Measurements from ENCODE around the gene PPP2CA.

PPP2CA gene

DNA sequence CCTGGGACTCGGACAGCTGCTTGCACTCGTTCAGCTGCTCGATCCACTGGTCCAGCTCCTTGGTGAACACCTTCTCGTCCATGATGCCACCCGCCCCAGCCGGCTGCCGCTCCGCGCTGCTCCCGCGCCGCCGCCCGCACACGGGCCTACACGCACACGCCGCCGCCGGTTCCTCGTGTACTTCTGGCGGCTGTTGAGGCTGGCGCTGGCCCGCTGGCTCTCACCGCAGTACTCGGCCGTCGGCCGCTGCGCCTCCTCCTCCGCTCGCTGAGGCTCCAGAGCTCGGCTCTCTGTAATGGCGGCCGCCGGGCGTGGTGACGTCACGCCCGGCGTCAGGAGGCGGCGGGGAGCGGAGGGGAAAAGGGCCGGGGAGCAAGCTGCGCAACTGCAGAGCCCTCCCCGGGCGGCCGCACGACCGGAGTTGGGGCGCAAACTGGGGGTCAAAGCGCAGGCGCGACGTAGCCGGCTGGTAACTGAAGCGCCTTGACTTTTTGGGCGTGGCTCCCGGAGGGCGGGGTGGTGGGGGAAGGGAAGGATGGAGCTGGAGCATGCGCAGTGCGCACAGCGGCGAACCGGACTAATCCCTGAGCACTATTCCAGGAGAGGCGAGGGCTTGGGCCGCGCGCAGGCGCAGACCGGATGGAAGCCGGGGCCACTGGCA lies at the start of gene PPP2CA:
PPP2CA (minus strand) TSS at position 294 of the 661 bp plus-strand sequence; CDS start at position 82, 212 bp downstream.
- TF ChIP-seq, protein P1, sequence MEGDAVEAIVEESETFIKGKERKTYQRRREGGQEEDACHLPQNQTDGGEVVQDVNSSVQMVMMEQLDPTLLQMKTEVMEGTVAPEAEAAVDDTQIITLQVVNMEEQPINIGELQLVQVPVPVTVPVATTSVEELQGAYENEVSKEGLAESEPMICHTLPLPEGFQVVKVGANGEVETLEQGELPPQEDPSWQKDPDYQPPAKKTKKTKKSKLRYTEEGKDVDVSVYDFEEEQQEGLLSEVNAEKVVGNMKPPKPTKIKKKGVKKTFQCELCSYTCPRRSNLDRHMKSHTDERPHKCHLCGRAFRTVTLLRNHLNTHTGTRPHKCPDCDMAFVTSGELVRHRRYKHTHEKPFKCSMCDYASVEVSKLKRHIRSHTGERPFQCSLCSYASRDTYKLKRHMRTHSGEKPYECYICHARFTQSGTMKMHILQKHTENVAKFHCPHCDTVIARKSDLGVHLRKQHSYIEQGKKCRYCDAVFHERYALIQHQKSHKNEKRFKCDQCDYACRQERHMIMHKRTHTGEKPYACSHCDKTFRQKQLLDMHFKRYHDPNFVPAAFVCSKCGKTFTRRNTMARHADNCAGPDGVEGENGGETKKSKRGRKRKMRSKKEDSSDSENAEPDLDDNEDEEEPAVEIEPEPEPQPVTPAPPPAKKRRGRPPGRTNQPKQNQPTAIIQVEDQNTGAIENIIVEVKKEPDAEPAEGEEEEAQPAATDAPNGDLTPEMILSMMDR (IDR thresholded peaks at IDR 0.05) = no peak; the same call in 1 of the 2 replicates
- TF ChIP-seq ZFX (IDR thresholded peaks at IDR 0.05; ENCODE audit: borderline replicate concordance) = no peak
- H3K27ac ChIP-seq = peak within 1 kb of the TSS; percentile 95

DNA sequence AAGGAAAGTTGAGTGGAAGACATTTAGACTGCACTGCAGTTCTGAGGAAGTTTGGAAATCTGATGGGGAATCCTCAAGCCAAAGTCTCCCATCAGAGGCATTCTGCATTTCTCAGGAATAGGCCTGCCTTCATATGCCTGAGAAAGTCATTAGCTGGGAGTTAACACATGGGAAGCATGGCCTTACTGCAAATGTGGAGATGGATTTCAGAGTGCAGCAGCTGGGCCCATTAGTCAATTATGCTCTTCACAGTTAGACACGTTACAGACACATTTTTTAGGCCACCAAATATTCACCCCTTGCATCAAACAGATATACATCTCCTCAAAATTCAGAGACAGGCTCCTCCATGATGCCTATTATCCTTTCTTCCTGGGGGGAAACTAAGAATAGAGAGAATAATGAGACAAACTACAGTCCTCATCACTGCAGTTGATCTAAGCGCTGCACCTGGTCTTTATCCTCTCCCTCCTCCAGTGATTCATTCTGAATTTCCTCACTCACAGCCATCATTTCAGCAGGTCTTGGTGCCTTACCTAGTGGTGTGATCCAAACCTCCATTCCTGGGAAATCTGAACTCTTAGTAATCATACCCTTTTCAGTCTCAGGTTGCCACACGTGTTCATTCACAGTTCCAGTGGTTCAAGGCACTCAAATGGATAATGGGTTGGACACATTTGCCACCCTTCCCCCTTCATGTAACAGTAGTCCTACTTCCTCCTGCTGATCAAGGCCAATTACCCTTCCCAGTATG lies 47.9 kb upstream of the PPP2CA start:
- TF ChIP-seq ZFX (IDR thresholded peaks at IDR 0.05; ENCODE audit: borderline replicate concordance) = no peak
- TF ChIP-seq, protein P1 (IDR thresholded peaks at IDR 0.05) = no peak
- no peak overlapping the region for H3K27ac ChIP-seq

DNA sequence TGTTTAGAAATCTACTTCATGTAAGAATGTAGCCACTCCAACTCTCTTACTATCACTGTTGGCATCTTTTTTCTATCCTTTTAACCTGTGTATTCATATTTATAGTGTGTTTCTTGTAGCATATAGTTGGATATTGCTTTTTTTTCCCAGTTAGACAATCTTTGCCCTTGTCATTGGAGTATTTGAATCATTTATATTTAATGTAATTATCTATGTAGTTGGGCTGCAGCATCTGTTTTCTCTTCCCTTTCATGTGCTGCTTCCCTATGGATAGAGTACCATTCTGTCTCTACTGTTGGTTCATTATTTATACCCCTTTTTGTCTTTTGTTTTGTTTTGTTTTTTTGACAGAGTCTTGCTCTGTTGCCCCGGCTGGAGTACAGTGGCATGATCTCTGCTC lies 45.2 kb upstream of the PPP2CA start:
- no peak overlapping the region for H3K27ac ChIP-seq
- TF ChIP-seq, protein P1 (IDR thresholded peaks at IDR 0.05) = no peak
- TF ChIP-seq ZFX (IDR thresholded peaks at IDR 0.05; ENCODE audit: borderline replicate concordance) = no peak

DNA sequence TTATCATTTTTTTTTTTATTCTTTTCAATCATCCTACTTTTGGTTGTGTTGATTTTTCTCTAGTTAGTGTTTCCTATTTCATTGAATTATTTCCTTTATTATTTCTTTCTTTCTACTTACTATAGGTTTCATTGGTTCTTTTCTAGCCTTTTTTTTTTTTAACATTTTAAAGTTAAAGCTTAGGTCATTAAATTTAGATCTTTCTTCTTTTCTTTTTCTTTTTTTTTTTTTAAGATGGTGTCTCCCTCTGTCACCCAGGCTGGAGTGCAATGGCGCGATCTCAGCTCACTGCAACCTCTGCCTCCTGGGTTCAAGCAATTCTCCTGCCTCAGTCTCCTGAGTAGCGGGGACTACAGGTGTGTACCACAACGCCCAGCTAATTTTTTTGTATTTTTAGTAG lies 43.0 kb upstream of the PPP2CA start:
- TF ChIP-seq ZFX (IDR thresholded peaks at IDR 0.05; ENCODE audit: borderline replicate concordance) = no peak
- TF ChIP-seq, protein P1 (IDR thresholded peaks at IDR 0.05) = no peak
- H3K27ac ChIP-seq = no peak overlapping the region

DNA sequence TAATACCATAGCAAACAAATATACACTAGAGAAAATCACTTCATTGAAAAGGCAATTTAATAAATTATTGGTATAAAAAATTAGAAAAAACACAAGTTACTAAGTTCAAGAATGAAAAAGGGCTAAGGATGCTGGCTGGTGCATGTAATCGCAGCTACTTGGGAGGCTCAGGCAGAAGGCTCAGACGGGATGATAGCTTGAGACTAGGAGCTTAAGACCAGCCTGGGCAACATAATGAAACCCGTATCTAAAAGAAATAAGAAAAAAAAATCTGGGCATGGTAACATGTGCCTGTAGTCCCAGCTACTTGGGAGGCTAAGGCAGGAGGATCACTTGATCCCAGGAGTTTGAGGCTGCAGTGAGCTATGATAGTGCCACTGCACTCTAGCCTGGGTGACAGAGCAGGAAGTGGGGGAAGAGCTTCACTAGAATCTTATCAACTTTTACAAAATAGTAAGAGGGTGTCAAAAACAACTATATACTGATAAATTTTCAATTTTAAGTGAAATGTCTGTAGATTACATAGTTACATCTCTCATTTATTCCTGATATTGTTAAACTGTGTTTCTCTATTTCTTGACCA lies 42.2 kb upstream of the PPP2CA start:
- TF ChIP-seq ZFX (IDR thresholded peaks at IDR 0.05; ENCODE audit: borderline replicate concordance) = no peak
- TF ChIP-seq, protein P1 (IDR thresholded peaks at IDR 0.05) = no peak
- H3K27ac ChIP-seq = 0 out of 2 replicates have a peak overlapping the region, but pooled peaks have one; percentile 6

DNA sequence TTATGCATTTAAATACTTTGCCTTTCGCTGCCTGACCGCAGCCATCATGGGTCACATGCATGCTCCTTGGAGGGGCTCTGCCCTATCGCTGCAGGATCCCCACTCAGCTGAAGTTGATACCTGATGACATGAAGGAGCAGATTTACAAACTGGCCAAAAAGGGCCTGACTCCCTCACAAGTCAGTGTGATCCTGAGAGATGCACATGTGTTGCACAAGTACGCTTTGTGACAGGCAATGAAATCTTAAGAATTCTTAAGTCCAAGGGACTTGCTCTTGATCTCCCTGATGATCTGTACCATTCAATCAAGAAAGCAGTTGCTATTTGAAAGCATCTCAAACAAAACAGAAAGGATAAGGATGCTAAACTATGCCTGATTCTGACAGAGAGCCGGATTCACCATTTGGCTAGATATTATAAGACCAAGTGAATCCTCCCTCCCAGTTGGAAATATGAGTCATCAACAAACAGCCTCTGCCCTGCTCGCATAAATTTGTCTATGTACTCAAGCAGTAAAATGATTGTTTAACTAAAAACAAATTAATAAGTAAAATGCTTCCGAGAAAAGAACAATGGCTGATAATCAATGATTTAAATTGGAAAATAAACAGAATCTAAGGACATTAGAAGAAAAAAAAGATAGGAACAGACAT lies 41.6 kb upstream of the PPP2CA start:
- TF ChIP-seq ZFX (IDR thresholded peaks at IDR 0.05; ENCODE audit: borderline replicate concordance) = no peak
- TF ChIP-seq, protein P1 (IDR thresholded peaks at IDR 0.05) = no peak
- H3K27ac ChIP-seq = 0 out of 2 replicates have a peak overlapping the region, but pooled peaks have one; percentile 6

Data from 22Rv1 (cell line).